HG03457 (cell line): ENCODE measurements around the gene RAX2.

Experiments
- ATAC-seq: cut with Tn5 transposase; IDR thresholded peaks from one replicate; pipeline ENCODE4 v1.9.1; 2021; ENCODE audit warnings: moderate number of reproducible peaks; ENCODE audit not compliant: unreplicated experiment

The RAX2 gene

DNA sequence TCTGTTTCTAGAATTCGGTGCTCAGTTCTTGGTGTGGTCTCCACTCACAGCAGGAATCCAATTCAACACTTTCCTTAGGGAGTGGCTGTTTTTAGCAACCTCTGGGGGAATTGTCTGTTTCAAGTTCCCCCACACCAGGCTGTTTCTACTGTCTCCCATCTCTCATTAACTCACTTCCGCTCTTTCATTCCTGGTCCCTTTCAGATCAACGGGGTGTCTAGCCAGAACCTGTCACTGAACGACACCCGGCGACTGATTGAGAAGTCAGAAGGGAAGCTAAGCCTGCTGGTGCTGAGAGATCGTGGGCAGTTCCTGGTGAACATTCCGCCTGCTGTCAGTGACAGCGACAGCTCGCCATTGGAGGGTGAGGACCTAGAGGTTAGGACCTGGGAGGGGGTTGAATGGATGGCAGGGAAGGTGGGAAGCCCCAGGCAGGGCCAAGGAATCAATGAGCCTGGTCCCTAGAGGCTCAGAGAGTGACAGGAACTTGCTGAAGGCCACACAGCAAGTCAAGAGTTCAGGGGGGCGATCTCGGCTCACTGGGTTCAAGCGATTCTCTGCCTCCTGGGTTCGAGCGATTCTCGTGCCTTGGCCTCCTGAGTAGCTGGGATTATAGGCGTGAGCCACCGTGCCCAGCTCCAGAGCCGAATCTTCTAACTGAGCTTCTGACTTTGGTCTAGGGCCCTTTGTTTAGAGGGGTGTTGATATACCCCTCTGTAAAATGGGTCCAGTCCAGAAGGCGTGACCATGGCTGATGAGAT lies 38.3 kb downstream of the RAX2 start:
- ATAC-seq, result no peak

DNA sequence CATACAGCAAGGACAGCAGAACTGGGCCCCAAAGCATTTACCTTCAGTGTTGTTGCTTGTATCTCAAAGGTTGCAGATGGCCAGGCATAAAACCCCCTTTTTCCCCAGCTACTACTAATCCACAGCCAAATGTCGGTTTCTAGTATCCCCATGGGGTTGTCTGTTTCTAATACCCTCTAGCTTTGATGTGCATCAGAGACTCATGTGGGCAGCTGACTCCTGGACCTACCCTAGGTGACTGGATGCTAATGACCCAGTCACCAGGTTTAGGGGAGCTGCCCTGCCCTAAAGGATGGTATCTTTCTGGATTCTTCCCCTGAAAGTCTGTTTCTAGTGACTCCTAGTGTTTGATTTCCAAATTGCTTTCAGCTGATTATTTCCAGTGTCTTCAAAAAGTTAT lies 39.9 kb downstream of the RAX2 start:
- ATAC-seq, result no peak

DNA sequence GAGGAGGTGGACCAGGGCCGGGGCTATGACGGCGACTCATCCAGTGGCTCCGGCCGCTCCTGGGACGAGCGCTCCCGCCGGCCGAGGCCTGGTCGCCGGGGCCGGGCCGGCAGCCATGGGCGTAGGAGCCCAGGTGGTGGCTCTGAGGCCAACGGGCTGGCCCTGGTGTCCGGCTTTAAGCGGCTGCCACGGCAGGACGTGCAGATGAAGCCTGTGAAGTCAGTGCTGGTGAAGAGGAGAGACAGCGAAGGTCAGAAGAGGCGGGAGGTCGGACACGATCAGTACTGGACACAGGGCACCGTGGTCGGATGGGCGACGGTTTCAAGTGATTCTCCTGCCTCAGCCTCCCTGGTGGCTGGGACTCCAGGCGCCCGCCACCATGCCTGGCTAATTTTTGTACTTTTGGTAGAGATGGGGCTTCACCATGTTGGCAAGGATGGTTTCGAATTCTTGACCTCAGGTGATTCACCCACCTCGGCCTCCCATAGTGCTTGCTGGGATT lies 41.5 kb downstream of the RAX2 start:
- ATAC-seq, result no peak

DNA sequence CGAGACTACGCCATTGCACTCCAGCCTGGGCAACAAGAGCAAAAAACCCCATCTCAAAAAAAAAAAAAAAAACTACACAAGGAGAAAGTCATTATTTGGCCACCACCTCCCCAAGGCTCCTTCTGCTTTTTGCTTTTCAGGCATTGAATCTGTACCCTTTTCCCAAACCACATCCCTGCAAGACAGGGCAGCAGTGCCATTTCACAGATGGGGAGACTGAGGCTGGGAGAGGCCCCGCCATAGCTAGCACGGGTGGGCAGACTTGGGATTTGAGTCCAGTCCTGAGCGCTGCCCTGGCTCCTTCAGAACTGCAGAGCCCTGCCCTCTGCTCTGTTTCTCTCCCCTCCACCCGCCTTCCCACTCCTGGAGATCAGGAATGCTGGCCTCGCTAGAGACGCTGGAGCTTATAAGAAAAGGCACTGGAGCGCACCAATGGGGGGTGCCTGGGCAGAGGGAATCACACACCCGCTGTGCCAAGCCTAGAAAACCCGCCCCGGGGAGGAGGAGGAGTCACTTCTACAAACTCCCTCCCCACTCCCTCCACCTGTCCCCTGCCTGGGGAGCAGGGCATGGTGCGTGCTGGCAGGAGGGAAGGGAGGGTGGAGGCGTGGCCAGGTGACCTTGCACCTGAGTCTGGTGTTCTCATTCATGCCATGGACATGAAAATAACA lies 46.3 kb downstream of the RAX2 start:
- no peak for ATAC-seq

DNA sequence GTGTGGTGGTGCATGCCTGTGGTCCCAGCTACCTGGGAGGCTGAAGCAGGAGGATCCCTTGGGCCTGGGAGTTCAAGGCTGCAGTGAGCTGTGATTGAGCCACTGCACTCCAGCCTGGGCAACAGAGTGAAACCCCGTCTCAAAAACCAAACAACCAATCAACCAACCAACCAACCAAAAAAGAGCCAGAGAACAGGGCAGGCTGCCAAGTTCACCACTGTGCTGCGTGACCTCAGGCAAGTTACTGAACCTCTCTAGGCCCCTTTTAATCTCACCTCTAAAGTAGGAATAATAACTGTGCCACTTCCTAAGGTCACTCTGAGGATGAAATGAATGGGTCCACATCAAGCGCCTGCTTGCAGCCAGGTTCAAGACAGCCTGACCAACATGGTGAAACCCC lies 46.9 kb downstream of the RAX2 start:
- no peak for ATAC-seq

DNA sequence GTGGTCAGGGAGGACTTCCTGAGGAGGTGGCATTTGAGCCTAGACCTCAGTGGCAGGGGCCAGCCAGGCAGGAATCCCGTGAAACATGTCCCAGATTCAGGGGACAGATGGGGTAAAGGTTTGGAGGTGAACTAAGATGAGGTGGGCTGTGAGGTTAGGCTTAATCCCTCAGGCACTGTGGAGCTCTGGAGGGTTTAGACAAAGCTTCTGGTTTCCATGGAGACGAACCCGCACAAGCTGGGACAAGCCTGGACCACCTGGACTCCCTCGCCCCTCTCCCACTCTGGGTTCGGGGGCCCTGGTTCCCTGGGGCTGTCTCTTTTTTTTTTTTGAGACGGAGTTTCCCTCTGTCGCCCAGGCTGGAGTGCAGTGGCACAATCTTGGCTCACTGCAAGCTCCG lies 48.1 kb downstream of the RAX2 start:
- no peak for ATAC-seq

DNA sequence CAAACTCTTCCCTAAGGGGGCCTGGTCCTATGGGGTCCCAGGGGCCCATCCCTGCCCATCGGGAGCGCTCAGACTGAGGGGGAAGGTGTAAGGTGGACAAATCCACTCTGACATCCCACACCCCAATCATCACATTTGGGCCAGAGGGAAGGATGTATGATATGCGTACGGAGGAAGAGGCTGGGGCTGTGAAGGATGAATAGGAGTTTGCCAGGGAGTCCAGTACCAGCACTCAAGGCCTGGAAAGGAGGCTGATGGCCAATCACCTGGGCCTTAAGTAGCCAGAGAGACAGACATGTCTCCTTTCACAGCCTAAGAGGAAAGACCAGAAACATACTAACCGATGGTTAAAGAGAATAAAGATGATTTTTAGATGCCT lies 48.9 kb downstream of the RAX2 start:
- no peak for ATAC-seq

DNA sequence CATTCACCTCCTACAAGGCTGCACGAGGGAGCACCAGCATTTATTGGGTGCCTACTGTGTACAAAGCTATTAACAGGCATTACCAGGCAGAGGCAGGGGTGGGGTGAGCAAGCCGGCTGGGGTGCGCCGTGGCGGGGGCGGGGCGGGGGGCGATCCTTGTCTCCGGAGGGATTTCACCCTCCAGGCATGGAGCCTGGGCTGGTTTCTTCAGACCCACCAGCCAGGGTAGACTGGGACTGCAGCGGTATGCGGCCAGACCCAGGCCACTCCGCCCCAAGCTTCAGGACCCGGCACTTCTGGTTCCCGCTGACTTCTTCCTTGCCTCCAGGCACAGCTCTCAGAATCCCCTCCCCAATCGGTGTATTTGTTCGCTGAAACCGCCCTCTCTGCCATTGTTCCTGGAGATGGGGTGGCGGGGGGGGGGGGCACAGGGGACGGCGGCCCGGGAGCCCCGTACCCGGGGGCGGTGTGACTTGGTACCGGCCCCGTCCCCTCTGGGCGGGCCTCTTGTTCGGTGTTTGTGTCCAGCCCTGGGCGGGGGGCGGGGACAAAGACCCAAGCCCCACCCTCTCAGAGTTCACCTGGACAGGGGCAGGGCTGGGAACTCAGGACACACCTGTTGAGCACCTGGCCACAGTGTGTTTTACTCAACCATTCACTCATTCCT lies 49.5 kb downstream of the RAX2 start:
- no peak for ATAC-seq

DNA sequence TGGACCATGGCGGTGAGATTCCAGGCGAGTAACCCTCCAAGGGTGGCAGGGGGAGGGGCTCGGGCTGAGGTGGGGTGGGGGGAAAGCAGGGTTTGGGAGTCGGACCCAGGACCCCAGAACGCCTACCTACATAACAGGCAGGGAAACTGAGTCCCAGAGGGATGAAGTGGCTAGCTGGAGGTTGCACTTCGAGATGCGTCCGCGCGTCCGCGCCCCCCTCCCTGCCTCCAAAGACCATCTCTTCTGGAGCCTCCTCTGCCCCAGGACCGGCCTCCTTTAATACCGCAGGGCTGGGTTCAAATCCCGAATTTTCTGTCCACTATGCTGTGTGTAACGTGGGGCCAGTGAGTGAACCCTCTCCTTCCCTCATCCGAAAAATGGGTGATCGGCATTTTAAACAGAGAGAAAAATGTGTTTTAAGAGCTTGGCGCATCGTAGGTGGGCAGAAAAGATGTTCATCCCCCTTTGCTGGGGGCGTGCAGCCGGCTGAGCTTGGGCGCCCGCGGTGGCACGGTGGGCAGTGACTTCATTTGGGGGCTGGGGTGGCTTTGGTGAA lies 50.1 kb downstream of the RAX2 start:
- no peak for ATAC-seq

DNA sequence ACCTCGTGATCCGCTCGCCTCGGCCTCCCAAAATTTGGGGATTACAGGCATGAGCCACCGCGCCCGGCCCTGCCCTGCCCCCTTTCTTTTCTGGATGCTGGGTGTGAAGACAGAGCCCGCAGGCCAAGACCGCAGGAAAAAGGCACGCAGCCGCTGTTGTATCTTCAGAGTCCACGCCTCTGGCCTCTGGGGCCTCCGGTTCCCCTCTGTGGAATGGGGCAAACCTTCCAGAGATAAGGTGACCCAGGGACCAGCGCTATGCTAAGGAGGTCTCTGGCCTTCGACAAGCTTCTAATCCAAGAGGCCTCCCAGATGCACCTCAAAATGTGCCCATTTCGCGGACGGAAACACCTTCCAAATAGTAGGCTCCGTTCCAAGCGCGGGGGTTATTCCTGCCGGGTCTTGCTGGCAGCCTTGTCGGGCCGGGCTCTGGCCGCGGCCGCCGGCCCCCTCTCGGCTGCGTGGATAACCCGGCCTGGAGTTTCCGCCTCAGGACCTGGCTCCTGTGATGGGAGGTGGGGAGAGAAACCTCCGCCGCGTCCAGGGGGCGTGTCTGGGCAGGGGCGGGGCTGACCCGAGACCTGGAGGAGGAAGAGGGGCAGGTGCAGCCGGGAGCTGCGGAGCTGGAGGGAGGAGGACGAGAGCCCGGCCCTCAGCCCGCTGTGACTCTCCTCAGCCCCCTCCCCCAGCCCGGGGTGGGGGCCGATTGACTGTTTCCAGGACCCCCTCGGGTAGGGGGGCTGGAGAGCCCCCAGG lies 50.7 kb downstream of the RAX2 start:
- ATAC-seq, result no peak

DNA sequence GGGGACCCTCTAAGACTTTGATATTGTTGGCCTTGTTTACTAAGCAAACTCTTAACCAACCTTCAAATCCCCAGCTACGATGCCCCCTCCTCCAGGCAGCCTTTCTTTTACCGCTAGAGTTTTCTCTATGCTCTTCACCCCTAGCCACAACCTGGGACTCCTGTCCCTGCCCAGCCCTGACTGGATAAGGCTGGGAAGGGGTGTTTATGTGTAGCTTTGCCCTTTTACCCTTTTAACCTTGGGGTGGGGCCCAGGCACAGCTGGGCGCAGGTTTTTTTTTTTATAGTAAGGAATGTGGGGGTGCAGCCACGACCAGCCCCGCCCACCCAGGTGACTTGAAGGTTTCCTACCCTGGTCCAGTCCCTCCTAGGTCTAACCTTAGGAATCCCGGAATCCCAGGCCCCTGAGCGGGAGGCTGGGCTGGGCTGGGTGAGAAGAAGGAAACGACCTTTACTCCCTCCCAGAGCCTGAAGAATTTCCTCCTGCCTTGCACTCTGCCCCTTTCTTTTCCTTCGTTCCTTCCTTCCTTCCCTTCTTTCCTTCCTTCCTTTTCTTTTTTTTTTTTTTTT lies 51.6 kb downstream of the RAX2 start:
- ATAC-seq, result no peak

DNA sequence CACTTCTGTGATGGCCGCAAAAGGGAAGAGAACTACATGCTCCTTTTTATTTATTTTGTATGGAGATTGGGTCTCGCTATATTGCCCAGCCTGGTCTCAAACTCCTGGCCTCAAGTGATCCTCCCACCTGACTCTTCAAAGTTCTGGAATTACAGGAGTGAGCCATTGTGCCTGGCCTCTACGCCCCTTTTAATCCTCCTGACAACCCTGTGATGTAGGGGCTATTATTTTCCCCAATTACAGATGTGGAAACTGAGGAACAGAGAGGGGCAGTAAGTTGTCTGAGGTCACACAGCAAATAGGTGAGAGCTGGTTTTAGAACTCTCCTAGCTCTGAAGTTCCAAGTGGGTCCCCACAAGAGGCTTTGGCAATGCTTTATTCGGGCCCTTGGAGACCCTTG lies 52.2 kb downstream of the RAX2 start:
- no peak for ATAC-seq
